ENCODE results near the gene ST3GAL3. TPM values are rescaled to one million over a fixed set of nuclear protein-coding genes. Genes with fewer than 3 reads are reported as not detected.

The ST3GAL3 gene
- total RNA-seq, 4 donors from 2014 or later, result 30.2 to 41.4 (median 33.2) TPM

DNA sequence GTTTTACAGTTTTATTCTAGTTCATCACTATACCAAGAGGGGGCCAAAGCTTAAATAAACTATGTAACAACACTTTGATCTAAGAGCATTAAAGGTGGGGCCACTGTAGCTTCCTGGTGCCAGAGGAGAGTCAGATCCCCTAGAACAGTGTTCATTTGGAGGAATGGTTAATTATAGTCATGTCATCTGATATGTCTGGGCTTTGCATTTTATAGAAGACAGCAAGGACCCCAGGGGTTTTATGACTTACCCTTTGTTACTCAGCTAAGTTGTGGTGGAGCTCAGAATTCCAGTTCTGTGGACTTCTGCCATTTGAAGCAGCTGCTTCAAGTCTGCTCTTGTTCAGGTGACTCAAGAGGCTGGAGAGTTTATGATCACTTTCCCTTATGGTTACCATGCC lies 40.7 kb upstream of the ST3GAL3 start:
- Histone ChIP-seq H3K4me1 (no peaks in the 10 kb centered on the region), H3K9me3 (no peaks in the 10 kb centered on the region), H3K4me3 (no peak overlapping the region), H3K27me3 (no peaks in the 10 kb centered on the region), H3K36me3 (peaks cover 7 to 100% of the 10 kb centered on the region in 2 donors), H3K27ac (no peak overlapping the region)
- ATAC-seq, result no peak
- TF ChIP-seq, protein P1, sequence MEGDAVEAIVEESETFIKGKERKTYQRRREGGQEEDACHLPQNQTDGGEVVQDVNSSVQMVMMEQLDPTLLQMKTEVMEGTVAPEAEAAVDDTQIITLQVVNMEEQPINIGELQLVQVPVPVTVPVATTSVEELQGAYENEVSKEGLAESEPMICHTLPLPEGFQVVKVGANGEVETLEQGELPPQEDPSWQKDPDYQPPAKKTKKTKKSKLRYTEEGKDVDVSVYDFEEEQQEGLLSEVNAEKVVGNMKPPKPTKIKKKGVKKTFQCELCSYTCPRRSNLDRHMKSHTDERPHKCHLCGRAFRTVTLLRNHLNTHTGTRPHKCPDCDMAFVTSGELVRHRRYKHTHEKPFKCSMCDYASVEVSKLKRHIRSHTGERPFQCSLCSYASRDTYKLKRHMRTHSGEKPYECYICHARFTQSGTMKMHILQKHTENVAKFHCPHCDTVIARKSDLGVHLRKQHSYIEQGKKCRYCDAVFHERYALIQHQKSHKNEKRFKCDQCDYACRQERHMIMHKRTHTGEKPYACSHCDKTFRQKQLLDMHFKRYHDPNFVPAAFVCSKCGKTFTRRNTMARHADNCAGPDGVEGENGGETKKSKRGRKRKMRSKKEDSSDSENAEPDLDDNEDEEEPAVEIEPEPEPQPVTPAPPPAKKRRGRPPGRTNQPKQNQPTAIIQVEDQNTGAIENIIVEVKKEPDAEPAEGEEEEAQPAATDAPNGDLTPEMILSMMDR (IDR thresholded peaks at IDR 0.05), result no peak
- TF ChIP-seq EP300 (IDR thresholded peaks at IDR 0.05), result no peak
- TF ChIP-seq POLR2AphosphoS5 (IDR thresholded peaks at IDR 0.05), result no peak
- TF ChIP-seq POLR2A (IDR thresholded peaks at IDR 0.05), result no peak

DNA sequence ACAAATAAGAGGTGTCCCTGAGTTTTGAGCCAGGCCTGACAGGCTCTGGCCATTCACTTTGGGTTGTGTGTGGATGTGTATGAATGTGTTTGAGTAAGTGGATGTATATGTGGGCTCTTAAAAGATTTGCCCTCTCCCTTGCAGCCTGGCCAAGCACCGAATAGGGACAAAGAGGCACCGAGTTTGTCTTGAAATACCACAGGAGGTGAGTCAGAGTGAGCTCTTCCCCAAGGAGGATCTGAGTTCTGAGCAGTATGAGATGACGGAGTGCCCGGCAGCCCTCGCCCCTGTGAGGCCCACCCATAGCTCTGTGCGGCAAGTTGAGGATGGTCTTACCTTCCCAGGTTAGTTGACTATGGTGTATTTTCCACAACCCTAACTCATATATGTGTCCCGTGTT lies 38.4 kb upstream of the ST3GAL3 start:
- ATAC-seq, result no peak
- Histone ChIP-seq H3K9me3 (no peaks in the 10 kb centered on the region), H3K4me1 (no peaks in the 10 kb centered on the region), H3K4me3 (no peak overlapping the region), H3K27me3 (no peaks in the 10 kb centered on the region), H3K36me3 (peaks cover 7 to 100% of the 10 kb centered on the region in 2 donors), H3K27ac (no peak overlapping the region)
- 89 to 90% methylated on average over 5 of the region's 7 CpGs for WGBS, 2 donors (ENCODE audit: low coverage in 1 of 2)
- TF ChIP-seq POLR2A (IDR thresholded peaks at IDR 0.05) (no peak), POLR2AphosphoS5 (IDR thresholded peaks at IDR 0.05) (no peak), EP300 (IDR thresholded peaks at IDR 0.05) (no peak)
- TF ChIP-seq, protein P1 (IDR thresholded peaks at IDR 0.05), result no peak

DNA sequence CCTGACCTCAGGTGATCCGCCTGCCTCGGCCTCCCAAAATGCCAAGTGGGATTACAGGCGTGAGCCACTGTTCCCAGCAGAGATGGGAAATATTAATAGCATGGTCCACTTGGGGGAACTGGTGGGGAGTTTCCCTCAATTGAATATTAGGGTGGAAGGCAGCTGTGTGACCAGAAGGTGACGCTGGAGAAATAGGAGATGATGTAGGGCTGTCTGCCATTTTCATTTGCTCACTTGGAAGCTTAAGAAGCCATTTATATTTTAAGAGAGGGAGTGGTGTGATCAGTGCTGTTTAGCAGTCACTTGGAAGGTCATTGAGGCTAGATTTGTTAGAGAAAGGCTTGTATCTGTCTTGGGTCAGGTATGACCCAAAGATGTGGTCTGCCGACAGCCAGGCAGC lies 37.5 kb upstream of the ST3GAL3 start:
- H3K36me3 ChIP-seq, result peaks cover 7 to 100% of the 10 kb centered on the region in 2 donors
- H3K27ac ChIP-seq, result no peak overlapping the region
- ATAC-seq, result no peak
- WGBS, 2 donors (ENCODE audit: low coverage in 1 of 2), result 92 to 100% methylated on average over 1 to 5 of the region's 5 CpGs
- no peaks in the 10 kb centered on the region for H3K27me3 ChIP-seq
- H3K4me1 ChIP-seq, result no peaks in the 10 kb centered on the region
- no peak for TF ChIP-seq POLR2A (IDR thresholded peaks at IDR 0.05)
- TF ChIP-seq POLR2AphosphoS5 (IDR thresholded peaks at IDR 0.05), result no peak
- TF ChIP-seq, protein P1 (IDR thresholded peaks at IDR 0.05), result no peak
- TF ChIP-seq EP300 (IDR thresholded peaks at IDR 0.05), result no peak
- no peaks in the 10 kb centered on the region for H3K9me3 ChIP-seq
- H3K4me3 ChIP-seq, result no peak overlapping the region

DNA sequence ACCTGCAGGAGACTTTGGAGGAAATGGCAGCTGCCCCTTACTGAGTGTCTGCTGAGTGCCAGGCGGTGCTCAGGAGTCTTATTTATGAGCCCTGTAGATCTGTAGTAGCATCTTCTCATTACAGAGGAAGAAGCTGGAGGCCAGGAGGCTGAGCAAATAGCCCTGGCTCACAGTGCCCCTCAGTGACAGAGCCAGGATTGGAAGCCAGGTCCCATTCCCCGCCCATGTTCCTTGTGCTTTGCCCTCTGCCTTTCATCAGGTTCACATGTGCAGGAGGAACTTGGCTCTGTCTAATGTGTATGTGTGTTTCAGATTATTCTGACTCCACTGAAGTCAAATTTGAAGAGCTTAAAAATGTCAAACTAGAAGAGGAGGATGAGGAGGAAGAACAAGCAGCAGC lies 36.1 kb upstream of the ST3GAL3 start:
- Histone ChIP-seq H3K4me1 (no peaks in the 10 kb centered on the region), H3K4me3 (no peak overlapping the region), H3K27ac (no peak overlapping the region), H3K27me3 (no peaks in the 10 kb centered on the region), H3K9me3 (no peaks in the 10 kb centered on the region), H3K36me3 (peaks cover 7 to 100% of the 10 kb centered on the region in 2 donors)
- WGBS, 2 donors (ENCODE audit: low coverage in 1 of 2), result 100% methylated on average over 1 to 2 of the region's 2 CpGs
- no peak for TF ChIP-seq POLR2AphosphoS5 (IDR thresholded peaks at IDR 0.05)
- TF ChIP-seq EP300 (IDR thresholded peaks at IDR 0.05), result no peak
- no peak for TF ChIP-seq POLR2A (IDR thresholded peaks at IDR 0.05)
- TF ChIP-seq, protein P1 (IDR thresholded peaks at IDR 0.05), result no peak
- ATAC-seq, result no peak

DNA sequence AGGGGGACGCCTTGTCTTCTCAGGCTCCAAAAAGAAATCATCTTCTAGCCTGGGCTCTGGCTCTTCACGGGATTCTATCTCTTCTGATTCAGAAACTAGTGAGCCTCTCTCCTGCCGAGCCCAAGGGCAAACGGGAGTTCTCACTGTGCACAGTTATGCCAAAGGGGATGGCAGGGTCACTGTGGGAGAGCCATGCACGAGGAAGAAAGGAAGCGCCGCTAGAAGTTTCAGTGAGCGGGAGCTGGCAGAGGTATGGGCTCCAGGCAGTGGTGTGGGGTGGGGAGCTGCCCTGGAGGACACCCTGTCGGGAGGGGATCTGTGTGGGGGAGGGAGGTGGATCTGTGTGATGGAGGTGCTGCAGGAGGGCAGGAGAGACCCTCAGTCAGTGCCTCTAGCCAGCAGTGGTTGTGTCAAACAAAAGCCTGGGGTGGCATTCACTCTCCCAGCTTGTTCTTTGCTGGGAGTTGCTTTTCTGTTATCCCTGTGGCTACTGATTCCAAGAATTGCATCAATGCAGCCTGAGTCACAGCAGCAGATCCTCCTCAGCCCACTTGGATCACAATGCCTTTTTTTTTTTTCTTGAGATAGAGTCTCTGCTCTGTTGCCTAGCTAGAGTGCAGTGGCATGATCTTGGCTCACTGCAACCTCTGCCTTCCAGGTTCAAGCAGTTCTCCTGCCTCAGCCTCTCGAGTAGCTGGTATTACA lies 35.6 kb upstream of the ST3GAL3 start:
- peaks cover 5 to 100% of the 10 kb centered on the region in 2 donors for H3K36me3 ChIP-seq
- 66 to 90% methylated on average over 2 to 9 of the region's 10 CpGs for WGBS, 2 donors (ENCODE audit: low coverage in 1 of 2)
- ATAC-seq, result no peak

More for the DNA sequence above, 35.6 kb upstream of the ST3GAL3 start:
- Histone ChIP-seq H3K4me3 (no peak overlapping the region), H3K9me3 (no peaks in the 10 kb centered on the region), H3K27ac (no peak overlapping the region), H3K4me1 (no peaks in the 10 kb centered on the region), H3K27me3 (no peaks in the 10 kb centered on the region)
- TF ChIP-seq POLR2A (IDR thresholded peaks at IDR 0.05), result no peak
